GM23338 (cell line): ENCODE measurements around the gene RPL28. TPM values are rescaled to one million over a fixed set of nuclear protein-coding genes. Genes with fewer than 3 reads are reported as not detected.

Source experiments
- ATAC-seq: fragments of 200-7000 bp; cut with Tn5 transposase; 3 replicates; pipeline ENCODE4 v1.9.1; 2020
- DNase-seq: peaks from one replicate; pipeline ENCODE4 v3.0.0-alpha.2; 2015; ENCODE audit warnings: low spot score
- H2AFZ ChIP-seq: fragments of 200-600 bp; sonication (generic); 2 replicates; pipeline ENCODE4 v1.8.0; 2016; ENCODE audit warnings: antibody characterized with exemption, mild to moderate bottlenecking, moderate library complexity
- H3F3A ChIP-seq: fragments of 200-600 bp; sonication (generic); replicated peaks from 2 replicates; pipeline ENCODE4 v1.8.0; 2017; ENCODE audit warnings: antibody characterized with exemption, mixed run types, low read depth
- H3K27ac ChIP-seq: fragments of 200-600 bp; sonication (generic); 2 replicates; pipeline ENCODE4 v1.6.1; 2016; ENCODE audit warnings: low read depth
- H3K27me3 ChIP-seq: fragments of 200-600 bp; sonication (generic); 2 replicates; pipeline ENCODE4 v1.8.0; 2016; ENCODE audit warnings: mild to moderate bottlenecking, mixed run types, moderate library complexity; ENCODE audit not compliant: insufficient read depth
- H3K36me3 ChIP-seq: fragments of 200-600 bp; sonication (generic); 2 replicates; pipeline ENCODE4 v1.8.0; 2016; ENCODE audit warnings: mild to moderate bottlenecking; ENCODE audit not compliant: insufficient read depth
- H3K4me1 ChIP-seq: fragments of 200-600 bp; sonication (generic); 2 replicates; pipeline ENCODE4 v1.8.0; 2016; ENCODE audit warnings: mild to moderate bottlenecking, moderate library complexity; ENCODE audit not compliant: insufficient read depth
- H3K4me2 ChIP-seq: fragments of 200-600 bp; sonication (generic); 2 replicates; pipeline ENCODE4 v1.7.1; 2017; ENCODE audit warnings: mixed run types
- H3K4me3 ChIP-seq: fragments of 200-600 bp; sonication (generic); 2 replicates; pipeline ENCODE4 v1.6.1; 2016; ENCODE audit warnings: mixed run types
- H3K79me2 ChIP-seq: fragments of 200-600 bp; sonication (generic); replicated peaks from 2 replicates; pipeline ENCODE4 v1.8.0; 2017; ENCODE audit warnings: mild to moderate bottlenecking; ENCODE audit not compliant: insufficient read depth
- H3K9me2 ChIP-seq: fragments of 200-600 bp; sonication (generic); 2 replicates; pipeline ENCODE4 v1.8.0; 2017; ENCODE audit not compliant: insufficient read depth
- H4K20me1 ChIP-seq: fragments of 200-600 bp; sonication (generic); replicated peaks from 2 replicates; pipeline ENCODE4 v1.8.0; 2017; ENCODE audit warnings: mild to moderate bottlenecking; ENCODE audit not compliant: insufficient read depth
- H3K27ac Mint-ChIP-seq: 2 replicates; pipeline ENCODE4 v1.8.0; 2020; ENCODE audit warnings: inconsistent platforms, mild to moderate bottlenecking, moderate library complexity, mixed read lengths
- H3K27me3 Mint-ChIP-seq: 3 replicates; pipeline ENCODE4 v1.8.0; 2022; ENCODE audit warnings: low read depth, mild to moderate bottlenecking, moderate library complexity, mixed read lengths, inconsistent platforms; ENCODE audit not compliant: insufficient read depth, poor library complexity
- H3K36me3 Mint-ChIP-seq: 3 replicates; pipeline ENCODE4 v1.8.0; 2021; ENCODE audit warnings: low read depth, mild to moderate bottlenecking, inconsistent platforms, moderate library complexity, mixed read lengths
- H3K4me1 Mint-ChIP-seq: 3 replicates; pipeline ENCODE4 v1.8.0; 2020; ENCODE audit warnings: mild to moderate bottlenecking, inconsistent platforms, mixed read lengths
- H3K4me3 Mint-ChIP-seq: 3 replicates; pipeline ENCODE4 v1.8.0; 2021; ENCODE audit warnings: moderate library complexity, mild to moderate bottlenecking, inconsistent platforms, mixed read lengths
- H3K9me3 Mint-ChIP-seq: 3 replicates; pipeline ENCODE4 v1.8.0; 2020; ENCODE audit warnings: moderate library complexity, mild to moderate bottlenecking, inconsistent platforms, mixed read lengths
- CREB1 ChIP-seq: fragments of 250-450 bp; sonication (Bioruptor Pico); IDR thresholded peaks from 2 replicates; pipeline ENCODE4 v1.5.0; 2020; ENCODE audit warnings: low read depth, mild to moderate bottlenecking, moderate library complexity
- CTCF ChIP-seq, 2 experiments: fragments of 200-600 bp in 1 of 2; sonication (generic) in 1 of 2; conservative IDR thresholded peaks; 2 replicates each; pipeline versions ENCODE4 v1.5.1 to v1.6.1; 2016 to 2017; ENCODE audit warnings: antibody characterized with exemption in 2 of 2, low read depth in 2 of 2, mild to moderate bottlenecking in 2 of 2, moderate library complexity in 1 of 2
- EZH2 ChIP-seq: fragments of 200-600 bp; sonication (generic); IDR thresholded peaks from one replicate; pipeline ENCODE4 v1.8.0; 2017; ENCODE audit warnings: antibody characterized with exemption, mild to moderate bottlenecking, low read depth; ENCODE audit not compliant: unreplicated experiment
- EZH2phosphoT487 ChIP-seq: fragments of 200-600 bp; sonication (generic); IDR thresholded peaks from one replicate; pipeline ENCODE4 v1.8.1; 2018; ENCODE audit warnings: antibody characterized with exemption; ENCODE audit not compliant: unreplicated experiment
- JUNB ChIP-seq: IDR thresholded peaks from one replicate; pipeline ENCODE4 v1.6.1; 2016; ENCODE audit warnings: antibody characterized with exemption; ENCODE audit not compliant: unreplicated experiment
- NANOG ChIP-seq: IDR thresholded peaks from 2 replicates; pipeline ENCODE4 v1.6.1; 2016; ENCODE audit warnings: antibody characterized with exemption, borderline replicate concordance
- POLR2AphosphoS5 ChIP-seq: IDR thresholded peaks from 2 replicates; pipeline ENCODE4 v1.6.1; 2016; ENCODE audit warnings: antibody characterized with exemption, low read depth
- STAT1 ChIP-seq: IDR thresholded peaks from one replicate; pipeline ENCODE4 v1.6.1; 2016; ENCODE audit warnings: antibody characterized with exemption; ENCODE audit not compliant: unreplicated experiment
- ZNF114 ChIP-seq: fragments of 250-450 bp; sonication (Bioruptor Pico); IDR thresholded peaks from 2 replicates; pipeline ENCODE4 v1.5.0; 2020; ENCODE audit warnings: mild to moderate bottlenecking, moderate library complexity
- ZNF331 ChIP-seq: fragments of 250-450 bp; sonication (Bioruptor Pico); IDR thresholded peaks from 2 replicates; pipeline ENCODE4 v1.5.0; 2020; ENCODE audit warnings: low read depth, mild to moderate bottlenecking, moderate library complexity
- ZNF462 ChIP-seq: fragments of 250-450 bp; sonication (Bioruptor Pico); IDR thresholded peaks from 2 replicates; pipeline ENCODE4 v1.5.0; 2020; ENCODE audit warnings: mild to moderate bottlenecking, moderate library complexity
- polyA plus RNA-seq: library from polyadenylated mRNA; unstranded; fragments of >200 nt; fragmentation: Nextera tagmentation; extraction: Ambion mirVana; gene quantifications from 2 replicates; pipeline ENCODE4 v1.2.1, GENCODE V29; 2016
- total RNA-seq: library from RNA; depleted of rRNA; stranded (reverse); fragments of >200 nt; shearing (Covaris generic); gene quantifications from 2 replicates; pipeline ENCODE4 v1.2.3, GENCODE V29; 2014

The RPL28 gene
- total and polyA plus RNA-seq, 2 experiments from 2014 or later: 737 to 1,528 TPM

GRCh38 chr19:55391702-55392615 lies 6.2 kb downstream of the RPL28 start (continued):
- no peak for TF ChIP-seq ZNF462 (CRISPR knock-in tag)
- TF ChIP-seq NANOG: no peak

GRCh38 chr19:55392820-55393761 lies 7.4 kb downstream of the RPL28 start:
- ATAC-seq (peak; percentile 74), DNase-seq (peak; percentile 62)
- H3K27me3 ChIP-seq: no peaks in the 10 kb centered on the region
- H3K4me1 Mint-ChIP-seq: peaks cover 52% of the 10 kb centered on the region
- peak overlapping the region; percentile 94 for H3K27ac Mint-ChIP-seq
- H3K4me2 ChIP-seq: peak overlapping the region; percentile 72
- H3K79me2 ChIP-seq: peaks cover 5% of the 10 kb centered on the region; the same call in 1 of the 2 replicates
- H3K4me1 ChIP-seq: peaks cover 51% of the 10 kb centered on the region
- peaks cover 31% of the 10 kb centered on the region for H3K27me3 Mint-ChIP-seq
- no peaks in the 10 kb centered on the region for H3K9me2 ChIP-seq
- peaks cover 20% of the 10 kb centered on the region for H4K20me1 ChIP-seq
- peak overlapping the region; percentile 59 for H3K4me3 Mint-ChIP-seq
- no peaks in the 10 kb centered on the region; the same call in 2 of the 3 replicates for H3K9me3 Mint-ChIP-seq
- H3F3A ChIP-seq: peaks cover 37% of the 10 kb centered on the region
- peak overlapping the region; percentile 30 for H3K4me3 ChIP-seq
- 0 out of 2 replicates have a peak, but pooled peaks cover 7% of the 10 kb centered on the region for H3K36me3 ChIP-seq
- H3K27ac ChIP-seq: peak overlapping the region; percentile 75
- no peak overlapping the region for H2AFZ ChIP-seq
- H3K36me3 Mint-ChIP-seq: peaks cover 29% of the 10 kb centered on the region
- TF ChIP-seq ZNF114 (CRISPR knock-in tag) (no peak), ZNF331 (CRISPR knock-in tag) (no peak), EZH2 (no peak), STAT1 (no peak), JUNB (no peak), CREB1 (CRISPR knock-in tag) (no peak), EZH2phosphoT487 (no peak), CTCF (conservative IDR thresholded peaks at IDR 0.05; ENCODE audit: low read depth in 2 of 2) (no peak), POLR2AphosphoS5 (no peak)
